Measurements from ENCODE around the gene RAB22A. TPM values are rescaled to one million over a fixed set of nuclear protein-coding genes. Genes with fewer than 3 reads are reported as not detected.

Gene RAB22A
- total and polyA plus RNA-seq, 2 of the 4 experiments (the other 2 are of a cell fraction), result 8.2 to 8.4 TPM

- no peak overlapping the region for H3K27ac ChIP-seq (ENCODE audit: insufficient read depth, low read length)
- H2BK120ac ChIP-seq (ENCODE audit: low read depth, low read length), result no peak overlapping the region
- no peak overlapping the region for H2BK5ac ChIP-seq (ENCODE audit: low read depth, low read length, poor library complexity, severe bottlenecking)
- H2AK5ac ChIP-seq (ENCODE audit: low read depth, low read length), result no peak overlapping the region
- H4K20me1 ChIP-seq (ENCODE audit: insufficient read depth, low read length), result peaks cover 7% of the 10 kb centered on the region
- in situ Hi-C loops (cut with MboI; ENCODE audit: low sequenced_read_pairs), result no loop called here
- no peak overlapping the region for H2AFZ ChIP-seq (replicated peaks; ENCODE audit: low read length, poor library complexity)
- no peak overlapping the region for H4K91ac ChIP-seq (ENCODE audit: insufficient read depth, low read depth, low read length)
- H3K36me3 ChIP-seq (ENCODE audit: control insufficient read depth, insufficient read depth, low read length), result 0 out of 2 replicates have a peak, but pooled peaks cover 2% of the 10 kb centered on the region
- peaks cover 7% of the 10 kb centered on the region for H3K4me1 ChIP-seq (ENCODE audit: control insufficient read depth, insufficient read depth, low read length)
- no peak overlapping the region for H2AK9ac ChIP-seq (replicated peaks; ENCODE audit: low read depth, low read length, poor library complexity)
- ChIA-PET POLR2A (ENCODE audit: unreplicated experiment) (no interaction called here), CTCF (no interaction called here)
- BruUV-seq (replicated peaks), result no TSS peak
- DNase-seq, result no peak
- no peak overlapping the region for H2BK20ac ChIP-seq (ENCODE audit: low read depth, low read length)
- H2BK15ac ChIP-seq (ENCODE audit: low read depth, low read length), result no peak overlapping the region
- H3K18ac ChIP-seq (ENCODE audit: low read depth, low read length), result no peak overlapping the region
- H3K4me2 ChIP-seq (ENCODE audit: low read depth, low read length), result no peak overlapping the region
- no peaks in the 10 kb centered on the region for H3K27me3 ChIP-seq (ENCODE audit: control insufficient read depth, insufficient read depth, low read length)
- no peak overlapping the region for H3K4ac ChIP-seq (ENCODE audit: low read depth, low read length)
- intact Hi-C loops (cut with micrococcal nuclease), result no loop called here
- H3K56ac ChIP-seq (ENCODE audit: extremely low read depth, insufficient read depth, low read length), result no peak overlapping the region
- ATAC-seq (ENCODE audit: low read depth), result no peak
- H3K9me1 ChIP-seq (ENCODE audit: insufficient read depth, low read length), result peaks cover 9% of the 10 kb centered on the region
- H3K23ac ChIP-seq (ENCODE audit: low read depth, low read length), result no peak overlapping the region
- peaks cover 18 to 61% of the 10 kb centered on the region in 2 experiments for H3K79me1 ChIP-seq (ENCODE audit: low read depth in 1 of 2, low read length in 2 of 2)
- no peak overlapping the region for H4K8ac ChIP-seq (ENCODE audit: low read depth in 2 of 2, low read length in 2 of 2)
- H3K4me3 ChIP-seq (ENCODE audit: insufficient read depth, low read depth, low read length), result no peak overlapping the region
- no peak overlapping the region for H4K5ac ChIP-seq (ENCODE audit: low read depth, low read length)
- H3K9ac ChIP-seq (ENCODE audit: low read depth, low read length), result no peak overlapping the region
- no peak overlapping the region for H3K14ac ChIP-seq (replicated peaks; ENCODE audit: low read depth, low read length)
- no CpG with 5 or more reads among the region's 2 CpGs for WGBS, 2 experiments (ENCODE audit: extremely low coverage in 2 of 2, insufficient read length in 1 of 2)
- dilution Hi-C loops (cut with HindIII; ENCODE audit: low sequenced_read_pairs, unreplicated experiment), result no loop called here
- TF ChIP-seq FOS (IDR thresholded peaks at IDR 0.05; ENCODE audit: low read depth, low read length) (no peak), BHLHE40 (IDR thresholded peaks at IDR 0.05; ENCODE audit: low read depth, low read length) (no peak), MXI1 (IDR thresholded peaks at IDR 0.05; ENCODE audit: borderline replicate concordance, low read depth, low read length) (no peak), NFE2L2 (IDR thresholded peaks at IDR 0.05; ENCODE audit: low read depth, low read length) (no peak), RFX5 (IDR thresholded peaks at IDR 0.05; ENCODE audit: low read depth, low read length) (no peak), ELK1 (IDR thresholded peaks at IDR 0.05; ENCODE audit: borderline replicate concordance, low read depth, low read length) (no peak), RCOR1 (IDR thresholded peaks at IDR 0.05; ENCODE audit: insufficient replicate concordance, low read length) (no peak), CEBPB (IDR thresholded peaks at IDR 0.05; ENCODE audit: low read depth, low read length) (no peak), MAZ (IDR thresholded peaks at IDR 0.05; ENCODE audit: borderline replicate concordance, low read depth, low read length) (no peak), RAD21 (IDR thresholded peaks at IDR 0.05; ENCODE audit: low read length) (no peak), POLR2A (IDR thresholded peaks at IDR 0.05; ENCODE audit: low read depth, low read length) (no peak), CHD1 (IDR thresholded peaks at IDR 0.05; ENCODE audit: low read depth, low read length) (no peak)
- TF ChIP-seq, protein P1, sequence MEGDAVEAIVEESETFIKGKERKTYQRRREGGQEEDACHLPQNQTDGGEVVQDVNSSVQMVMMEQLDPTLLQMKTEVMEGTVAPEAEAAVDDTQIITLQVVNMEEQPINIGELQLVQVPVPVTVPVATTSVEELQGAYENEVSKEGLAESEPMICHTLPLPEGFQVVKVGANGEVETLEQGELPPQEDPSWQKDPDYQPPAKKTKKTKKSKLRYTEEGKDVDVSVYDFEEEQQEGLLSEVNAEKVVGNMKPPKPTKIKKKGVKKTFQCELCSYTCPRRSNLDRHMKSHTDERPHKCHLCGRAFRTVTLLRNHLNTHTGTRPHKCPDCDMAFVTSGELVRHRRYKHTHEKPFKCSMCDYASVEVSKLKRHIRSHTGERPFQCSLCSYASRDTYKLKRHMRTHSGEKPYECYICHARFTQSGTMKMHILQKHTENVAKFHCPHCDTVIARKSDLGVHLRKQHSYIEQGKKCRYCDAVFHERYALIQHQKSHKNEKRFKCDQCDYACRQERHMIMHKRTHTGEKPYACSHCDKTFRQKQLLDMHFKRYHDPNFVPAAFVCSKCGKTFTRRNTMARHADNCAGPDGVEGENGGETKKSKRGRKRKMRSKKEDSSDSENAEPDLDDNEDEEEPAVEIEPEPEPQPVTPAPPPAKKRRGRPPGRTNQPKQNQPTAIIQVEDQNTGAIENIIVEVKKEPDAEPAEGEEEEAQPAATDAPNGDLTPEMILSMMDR (conservative IDR thresholded peaks at IDR 0.05; ENCODE audit: low read depth, low read length), result no peak
- TF ChIP-seq, protein P2, sequence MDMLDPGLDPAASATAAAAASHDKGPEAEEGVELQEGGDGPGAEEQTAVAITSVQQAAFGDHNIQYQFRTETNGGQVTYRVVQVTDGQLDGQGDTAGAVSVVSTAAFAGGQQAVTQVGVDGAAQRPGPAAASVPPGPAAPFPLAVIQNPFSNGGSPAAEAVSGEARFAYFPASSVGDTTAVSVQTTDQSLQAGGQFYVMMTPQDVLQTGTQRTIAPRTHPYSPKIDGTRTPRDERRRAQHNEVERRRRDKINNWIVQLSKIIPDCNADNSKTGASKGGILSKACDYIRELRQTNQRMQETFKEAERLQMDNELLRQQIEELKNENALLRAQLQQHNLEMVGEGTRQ (IDR thresholded peaks at IDR 0.05; ENCODE audit: low read depth, low read length), result no peak
- H3K9me3 ChIP-seq (ENCODE audit: control insufficient read depth, insufficient read depth, low read length), result no peaks in the 10 kb centered on the region
Measured at GRCh38 chr20:58277107-58277506, 32.4 kb upstream of the RAB22A start.

Measured in IMR-90 (cell line).